Measurements from ENCODE around the gene KIF26B.
"Not testable (repeated sequence)": the region's sequence is repeated elsewhere in the genome, so short reads cannot be mapped to it uniquely, and the experiment has no call there.

KIF26B gene

GRCh38 chr1:245311887-245312536 is 157.2 kb downstream of the KIF26B start:
- DNase-seq (ENCODE audit: low read depth), result no peak
- H3K4me3 ChIP-seq (ENCODE audit: control insufficient read depth, low read depth, low read length), result no peak overlapping the region
- TF ChIP-seq CTCF (IDR thresholded peaks at IDR 0.05; ENCODE audit: control insufficient read depth, insufficient read depth, low read depth, low read length, missing control alignments), result no peak

GRCh38 chr1:245313576-245313975 is 158.8 kb downstream of the KIF26B start:
- no peak for DNase-seq (ENCODE audit: low read depth)
- no peak for TF ChIP-seq CTCF (IDR thresholded peaks at IDR 0.05; ENCODE audit: control insufficient read depth, insufficient read depth, low read depth, low read length, missing control alignments)
- H3K4me3 ChIP-seq (ENCODE audit: control insufficient read depth, low read depth, low read length), result no peak overlapping the region

- no peak for TF ChIP-seq CTCF (IDR thresholded peaks at IDR 0.05; ENCODE audit: control insufficient read depth, insufficient read depth, low read depth, low read length, missing control alignments)
- no peak for DNase-seq (ENCODE audit: low read depth)
- no peak overlapping the region for H3K4me3 ChIP-seq (ENCODE audit: control insufficient read depth, low read depth, low read length)
Observed at GRCh38 chr1:245316784-245317183, 162.0 kb downstream of the KIF26B start.

GRCh38 chr1:245317217-245317616 is 162.4 kb downstream of the KIF26B start:
- DNase-seq (ENCODE audit: low read depth), result no peak
- H3K4me3 ChIP-seq (ENCODE audit: control insufficient read depth, low read depth, low read length), result no peak overlapping the region
- TF ChIP-seq CTCF (IDR thresholded peaks at IDR 0.05; ENCODE audit: control insufficient read depth, insufficient read depth, low read depth, low read length, missing control alignments), result no peak

GRCh38 chr1:245319094-245319493 is 164.3 kb downstream of the KIF26B start:
- H3K4me3 ChIP-seq (ENCODE audit: control insufficient read depth, low read depth, low read length), result no peak overlapping the region
- no peak for DNase-seq (ENCODE audit: low read depth)
- TF ChIP-seq CTCF (IDR thresholded peaks at IDR 0.05; ENCODE audit: control insufficient read depth, insufficient read depth, low read depth, low read length, missing control alignments), result no peak

GRCh38 chr1:245322673-245323072 is 167.9 kb downstream of the KIF26B start:
- TF ChIP-seq CTCF (IDR thresholded peaks at IDR 0.05; ENCODE audit: control insufficient read depth, insufficient read depth, low read depth, low read length, missing control alignments), result no peak
- no peak overlapping the region for H3K4me3 ChIP-seq (ENCODE audit: control insufficient read depth, low read depth, low read length)
- no peak for DNase-seq (ENCODE audit: low read depth)

- not testable (repeated sequence) for DNase-seq (ENCODE audit: low read depth)
Observed at GRCh38 chr1:245323765-245324164, 169.0 kb downstream of the KIF26B start.

More at GRCh38 chr1:245323765-245324164, 169.0 kb downstream of the KIF26B start:
- not testable (repeated sequence) for H3K4me3 ChIP-seq (ENCODE audit: control insufficient read depth, low read depth, low read length)

Measured in AG09309 (cell line).